Neural progenitor cell (in vitro differentiated cells): ENCODE data around the gene C20orf204. TPM values are rescaled to one million over a fixed set of nuclear protein-coding genes. Genes with fewer than 3 reads are reported as not detected.

ENCODE experiments used
- DNase-seq: peaks from one replicate; pipeline ENCODE4 v3.0.0-alpha.2; 2016; ENCODE audit warnings: low spot score
- H2AFZ ChIP-seq: fragments of 200-600 bp; sonication (generic); replicated peaks from 2 replicates; pipeline ENCODE4 v1.6.1; 2016; ENCODE audit warnings: antibody characterized with exemption
- H3F3A ChIP-seq: fragments of 200-600 bp; sonication (generic); 2 replicates; pipeline ENCODE4 v1.6.1; 2016; ENCODE audit warnings: antibody characterized with exemption, low read depth
- H3K27ac ChIP-seq: fragments of 200-600 bp; sonication (generic); 2 replicates; pipeline ENCODE4 v1.5.1; 2016; ENCODE audit warnings: mild to moderate bottlenecking
- H3K27me3 ChIP-seq: fragments of 200-600 bp; sonication (generic); 2 replicates; pipeline ENCODE4 v1.6.1; 2016; ENCODE audit warnings: mild to moderate bottlenecking, moderate library complexity
- H3K36me3 ChIP-seq: fragments of 200-600 bp; sonication (generic); 2 replicates; pipeline ENCODE4 v1.5.1; 2016
- H3K4me1 ChIP-seq: fragments of 200-600 bp; sonication (generic); 2 replicates; pipeline ENCODE4 v1.6.1; 2016; ENCODE audit warnings: mixed run types
- H3K4me2 ChIP-seq: fragments of 200-600 bp; sonication (generic); 2 replicates; pipeline ENCODE4 v1.6.1; 2016
- H3K4me3 ChIP-seq: fragments of 200-600 bp; sonication (generic); 2 replicates; pipeline ENCODE4 v1.5.1; 2016
- H3K79me2 ChIP-seq: fragments of 200-600 bp; sonication (generic); 2 replicates; pipeline ENCODE4 v1.6.1; 2016; ENCODE audit warnings: low read depth
- H3K9ac ChIP-seq: fragments of 200-600 bp; sonication (generic); 2 replicates; pipeline ENCODE4 v1.6.1; 2016
- H3K9me3 ChIP-seq: fragments of 200-600 bp; sonication (generic); 2 replicates; pipeline ENCODE4 v1.5.1; 2016; ENCODE audit warnings: low read depth
- H4K20me1 ChIP-seq: fragments of 200-600 bp; sonication (generic); 2 replicates; pipeline ENCODE4 v1.6.1; 2016; ENCODE audit warnings: low read depth
- H3K27ac Mint-ChIP-seq: 3 replicates; pipeline ENCODE4 v1.8.0; 2021; ENCODE audit warnings: mixed read lengths
- H3K27me3 Mint-ChIP-seq: 2 replicates; pipeline ENCODE4 v1.8.0; 2022; ENCODE audit warnings: low read depth, mild to moderate bottlenecking, inconsistent platforms, moderate library complexity, mixed read lengths; ENCODE audit not compliant: insufficient read depth
- H3K36me3 Mint-ChIP-seq: 3 replicates; pipeline ENCODE4 v1.8.0; 2021; ENCODE audit warnings: mixed read lengths
- H3K4me1 Mint-ChIP-seq: 3 replicates; pipeline ENCODE4 v1.8.0; 2021; ENCODE audit warnings: mixed read lengths
- H3K4me3 Mint-ChIP-seq: 3 replicates; pipeline ENCODE4 v1.8.0; 2021; ENCODE audit warnings: mild to moderate bottlenecking, moderate library complexity, mixed read lengths
- H3K9me3 Mint-ChIP-seq: 3 replicates; pipeline ENCODE4 v1.8.0; 2020; ENCODE audit warnings: mixed read lengths
- EZH2 ChIP-seq: fragments of 200-600 bp; sonication (generic); IDR thresholded peaks from 2 replicates; pipeline ENCODE4 v1.6.1; 2017; ENCODE audit warnings: antibody characterized with exemption, mild to moderate bottlenecking, moderate library complexity
- EZH2phosphoT487 ChIP-seq: fragments of 200-600 bp; sonication (generic); IDR thresholded peaks from 2 replicates; pipeline ENCODE4 v1.6.1; 2017; ENCODE audit warnings: antibody characterized with exemption
- total RNA-seq: library from RNA; depleted of rRNA; stranded (reverse); fragments of >200 nt; gene quantifications from 2 replicates; pipeline ENCODE4 v1.2.3, GENCODE V29; 2015; ENCODE audit warnings: low replicate concordance
- TF ChIP-seq, protein P1 (sequence below): fragments of 200-600 bp; sonication (generic); IDR thresholded peaks from 2 replicates; pipeline ENCODE4 v1.5.1; 2017; ENCODE audit warnings: antibody characterized with exemption, mild to moderate bottlenecking

C20orf204 gene
- total RNA-seq, 1 donor from 2014 or later = 0.04 TPM

DNA sequence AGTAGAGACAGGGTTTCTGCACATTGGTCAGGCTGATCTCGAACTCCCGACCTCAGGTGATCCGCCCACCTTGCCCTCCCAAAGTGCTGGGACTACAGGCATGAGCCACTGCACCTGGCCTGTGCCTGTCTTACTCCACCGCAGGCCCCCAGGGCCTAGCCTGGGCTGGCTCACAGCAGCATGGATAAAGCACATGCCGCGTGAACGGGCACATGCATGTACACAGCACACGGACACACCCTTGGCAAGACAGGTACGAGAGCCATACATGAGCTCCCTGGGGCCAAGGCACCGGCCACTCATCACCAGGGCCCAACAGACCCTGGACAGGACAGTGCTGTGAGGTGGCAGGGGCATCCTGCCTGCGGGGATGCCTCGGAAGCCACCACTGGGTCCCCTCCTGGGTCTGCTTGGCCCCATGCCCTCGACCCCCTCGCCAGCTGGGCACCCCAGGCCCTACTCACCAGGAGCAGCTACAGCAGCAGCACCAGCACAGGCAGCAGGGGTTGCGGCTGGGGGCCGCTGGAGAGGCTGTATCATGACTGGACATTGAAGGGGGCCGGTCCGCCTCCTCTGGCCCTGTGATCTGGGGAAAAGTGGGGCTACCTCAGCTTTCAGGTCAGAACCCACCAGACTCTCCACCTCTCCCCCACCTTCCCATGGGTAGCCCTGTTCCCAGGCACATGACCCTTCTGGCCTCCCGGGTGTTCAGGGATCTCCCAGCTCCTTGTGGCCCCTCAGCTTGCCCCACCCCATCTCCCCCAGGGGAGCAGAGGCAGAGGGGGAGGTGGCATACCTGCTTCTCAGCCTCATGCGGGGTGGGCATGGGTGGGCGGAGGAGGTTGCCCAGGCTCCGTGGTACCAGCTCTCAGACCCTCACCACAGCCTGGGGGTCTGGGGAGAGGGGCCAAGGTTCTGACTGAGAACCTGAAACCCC is 40.3 kb downstream of the C20orf204 start:
- no peaks in the 10 kb centered on the region for H3K9me3 ChIP-seq
- H3K27me3 Mint-ChIP-seq = no peaks in the 10 kb centered on the region
- no peak overlapping the region for H3K9ac ChIP-seq
- no peak for TF ChIP-seq EZH2
- TF ChIP-seq, protein P1, sequence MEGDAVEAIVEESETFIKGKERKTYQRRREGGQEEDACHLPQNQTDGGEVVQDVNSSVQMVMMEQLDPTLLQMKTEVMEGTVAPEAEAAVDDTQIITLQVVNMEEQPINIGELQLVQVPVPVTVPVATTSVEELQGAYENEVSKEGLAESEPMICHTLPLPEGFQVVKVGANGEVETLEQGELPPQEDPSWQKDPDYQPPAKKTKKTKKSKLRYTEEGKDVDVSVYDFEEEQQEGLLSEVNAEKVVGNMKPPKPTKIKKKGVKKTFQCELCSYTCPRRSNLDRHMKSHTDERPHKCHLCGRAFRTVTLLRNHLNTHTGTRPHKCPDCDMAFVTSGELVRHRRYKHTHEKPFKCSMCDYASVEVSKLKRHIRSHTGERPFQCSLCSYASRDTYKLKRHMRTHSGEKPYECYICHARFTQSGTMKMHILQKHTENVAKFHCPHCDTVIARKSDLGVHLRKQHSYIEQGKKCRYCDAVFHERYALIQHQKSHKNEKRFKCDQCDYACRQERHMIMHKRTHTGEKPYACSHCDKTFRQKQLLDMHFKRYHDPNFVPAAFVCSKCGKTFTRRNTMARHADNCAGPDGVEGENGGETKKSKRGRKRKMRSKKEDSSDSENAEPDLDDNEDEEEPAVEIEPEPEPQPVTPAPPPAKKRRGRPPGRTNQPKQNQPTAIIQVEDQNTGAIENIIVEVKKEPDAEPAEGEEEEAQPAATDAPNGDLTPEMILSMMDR = no peak
- no peak for TF ChIP-seq EZH2phosphoT487
- no peak overlapping the region for H3K27ac Mint-ChIP-seq
- no peak overlapping the region for H3K27ac ChIP-seq
- no peaks in the 10 kb centered on the region for H3K36me3 Mint-ChIP-seq
- H4K20me1 ChIP-seq = peaks cover 1% of the 10 kb centered on the region
- no peaks in the 10 kb centered on the region for H3K79me2 ChIP-seq
- H3K4me1 Mint-ChIP-seq = peaks cover 13% of the 10 kb centered on the region
- H2AFZ ChIP-seq = no peak overlapping the region
- H3K4me3 Mint-ChIP-seq = no peak overlapping the region
- no peak for DNase-seq
- H3K4me3 ChIP-seq = no peak overlapping the region
- H3K4me2 ChIP-seq = no peak overlapping the region
- H3K27me3 ChIP-seq = peaks cover 22% of the 10 kb centered on the region
- no peaks in the 10 kb centered on the region for H3K36me3 ChIP-seq
- peaks cover 26% of the 10 kb centered on the region for H3F3A ChIP-seq
- H3K4me1 ChIP-seq = peaks cover 10% of the 10 kb centered on the region
- no peaks in the 10 kb centered on the region for H3K9me3 Mint-ChIP-seq

DNA sequence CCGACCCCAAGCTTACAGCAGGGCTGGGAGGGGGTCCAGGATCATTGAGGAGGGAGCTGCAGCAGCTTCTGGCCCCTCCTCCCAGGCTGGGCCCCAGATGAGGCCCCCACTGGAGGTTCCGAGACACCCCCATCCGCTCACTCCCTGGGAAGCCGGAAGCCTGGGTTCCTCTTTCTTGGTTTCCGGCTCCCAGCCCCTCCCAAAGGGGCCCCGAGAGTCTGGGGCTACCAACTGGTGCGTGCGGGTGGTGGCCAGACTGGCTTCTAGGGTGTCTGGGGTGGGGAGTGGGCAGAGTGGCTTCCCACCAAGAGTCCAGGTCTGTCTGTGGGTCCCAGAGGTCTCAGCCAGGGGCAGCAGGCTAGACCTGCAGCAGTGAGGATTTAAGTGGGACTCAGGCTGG is 41.1 kb downstream of the C20orf204 start:
- peaks cover 2% of the 10 kb centered on the region for H3K27me3 Mint-ChIP-seq

DNA sequence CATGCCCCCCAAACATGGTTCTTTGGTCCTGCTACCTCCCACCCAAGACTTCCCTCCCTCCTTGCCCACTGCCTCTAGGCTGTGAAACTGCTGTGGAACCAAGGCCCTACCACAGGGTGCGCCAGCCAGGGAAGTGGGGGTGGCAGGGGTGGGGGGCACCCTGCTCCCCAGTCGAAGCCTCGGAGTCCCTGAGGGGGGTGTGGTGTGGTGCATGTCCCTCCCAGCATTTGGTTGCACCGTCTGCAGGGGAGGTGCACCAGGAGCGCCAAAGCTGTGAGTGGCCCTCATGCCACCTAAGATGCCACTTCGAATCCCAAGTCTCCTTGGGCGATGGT is 41.5 kb downstream of the C20orf204 start:
- Mint-ChIP-seq H3K27me3 (peaks cover 2% of the 10 kb centered on the region), H3K36me3 (no peaks in the 10 kb centered on the region), H3K4me3 (no peak overlapping the region), H3K9me3 (no peaks in the 10 kb centered on the region), H3K27ac (no peak overlapping the region), H3K4me1 (peaks cover 25% of the 10 kb centered on the region)
- H3K79me2 ChIP-seq = no peaks in the 10 kb centered on the region
- no peak overlapping the region for H3K4me3 ChIP-seq
- peaks cover 13% of the 10 kb centered on the region for H4K20me1 ChIP-seq
- peaks cover 34% of the 10 kb centered on the region for H3K27me3 ChIP-seq
- no peaks in the 10 kb centered on the region for H3K9me3 ChIP-seq
- DNase-seq = no peak
- H3K4me2 ChIP-seq = no peak overlapping the region
- H3K4me1 ChIP-seq = peaks cover 10% of the 10 kb centered on the region
- no peak overlapping the region for H2AFZ ChIP-seq
- peaks cover 37% of the 10 kb centered on the region for H3F3A ChIP-seq
- no peak overlapping the region for H3K27ac ChIP-seq
- H3K36me3 ChIP-seq = no peaks in the 10 kb centered on the region
- H3K9ac ChIP-seq = no peak overlapping the region
- no peak for TF ChIP-seq EZH2phosphoT487
- no peak for TF ChIP-seq EZH2
- TF ChIP-seq, protein P1 = no peak

More for the DNA sequence above, 41.1 kb downstream of the C20orf204 start:
- TF ChIP-seq, protein P1 = no peak
- TF ChIP-seq EZH2phosphoT487 = no peak
- no peaks in the 10 kb centered on the region for H3K9me3 ChIP-seq
- no peak overlapping the region for H3K4me2 ChIP-seq
- Mint-ChIP-seq H3K27ac (no peak overlapping the region), H3K4me3 (no peak overlapping the region), H3K4me1 (peaks cover 20% of the 10 kb centered on the region), H3K36me3 (no peaks in the 10 kb centered on the region), H3K9me3 (no peaks in the 10 kb centered on the region)
- peaks cover 30% of the 10 kb centered on the region for H3K27me3 ChIP-seq
- H3K27ac ChIP-seq = no peak overlapping the region
- no peak overlapping the region for H2AFZ ChIP-seq
- H3K9ac ChIP-seq = no peak overlapping the region
- no peak for DNase-seq
- H3K4me3 ChIP-seq = no peak overlapping the region
- no peaks in the 10 kb centered on the region for H3K36me3 ChIP-seq
- H3K4me1 ChIP-seq = peaks cover 10% of the 10 kb centered on the region
- peaks cover 33% of the 10 kb centered on the region for H3F3A ChIP-seq
- H4K20me1 ChIP-seq = peaks cover 9% of the 10 kb centered on the region
- H3K79me2 ChIP-seq = no peaks in the 10 kb centered on the region
